ENCODE results near the gene MYO10. TPM values are rescaled to one million over a fixed set of nuclear protein-coding genes. Genes with fewer than 3 reads are reported as not detected.
A peak's percentile ranks its signal among the peaks of the same experiment; 100 is the strongest.

MYO10 gene
- total RNA-seq, 1 donor from 2014 or later, result 80.2 TPM

GRCh38 chr5:16929831-16930230, 6.3 kb downstream of the MYO10 start:
- no peak overlapping the region for H3K4me3 Mint-ChIP-seq (ENCODE audit: unreplicated experiment)
- no peaks in the 10 kb centered on the region for H3K27me3 ChIP-seq (ENCODE audit: insufficient read depth, low read length)
- H3K27me3 Mint-ChIP-seq (ENCODE audit: low read depth, unreplicated experiment), result no peaks in the 10 kb centered on the region
- no peak overlapping the region for H3K4me3 ChIP-seq (ENCODE audit: insufficient read depth, low read depth, low read length)
- H3K4me2 ChIP-seq (ENCODE audit: low read length), result peak overlapping the region; percentile 55
- H3K79me2 ChIP-seq (ENCODE audit: insufficient read depth, low read length), result peaks cover 99% of the 10 kb centered on the region
- peaks cover 91% of the 10 kb centered on the region for H4K20me1 ChIP-seq (ENCODE audit: insufficient read depth, low read length)
- H3K27ac Mint-ChIP-seq (ENCODE audit: unreplicated experiment), result peak overlapping the region; percentile 92
- no peaks in the 10 kb centered on the region for H3K9me3 ChIP-seq (ENCODE audit: insufficient read depth, low read depth, low read length)
- H3K4me1 Mint-ChIP-seq (ENCODE audit: low read depth, unreplicated experiment), result peaks cover 39% of the 10 kb centered on the region
- H3K36me3 Mint-ChIP-seq (ENCODE audit: low read depth, unreplicated experiment), result no peaks in the 10 kb centered on the region
- no peaks in the 10 kb centered on the region for H3K36me3 ChIP-seq (ENCODE audit: insufficient read depth, low read length)
- peaks cover 29% of the 10 kb centered on the region for H3K4me1 ChIP-seq (ENCODE audit: insufficient read depth, low read length)
- no peak overlapping the region for H3K27ac ChIP-seq (ENCODE audit: low read depth, low read length)
- FAIRE-seq (no peak), DNase-seq (ENCODE audit: low read depth) (no peak)
- no peak overlapping the region for H3K9ac ChIP-seq (ENCODE audit: low read length)
- TF ChIP-seq EZH2 (IDR thresholded peaks at IDR 0.05; ENCODE audit: insufficient read depth, low read length) (no peak), CTCF (IDR thresholded peaks at IDR 0.05; ENCODE audit: insufficient read depth, low read depth, low read length) (no peak)
- no peaks in the 10 kb centered on the region for H3K9me3 Mint-ChIP-seq (ENCODE audit: unreplicated experiment)
- H2AFZ ChIP-seq (ENCODE audit: low read depth, low read length), result no peak overlapping the region

- no peak overlapping the region for H3K27ac Mint-ChIP-seq (ENCODE audit: unreplicated experiment)
- no peak for DNase-seq (ENCODE audit: low read depth)
- no peaks in the 10 kb centered on the region for H3K27me3 ChIP-seq (ENCODE audit: insufficient read depth, low read length)
- no peaks in the 10 kb centered on the region for H3K9me3 ChIP-seq (ENCODE audit: insufficient read depth, low read depth, low read length)
- H3K79me2 ChIP-seq (ENCODE audit: insufficient read depth, low read length), result peaks cover 99% of the 10 kb centered on the region
- no peak for FAIRE-seq
- no peaks in the 10 kb centered on the region for H3K36me3 Mint-ChIP-seq (ENCODE audit: low read depth, unreplicated experiment)
- H3K4me3 ChIP-seq (ENCODE audit: insufficient read depth, low read depth, low read length), result no peak overlapping the region
- H4K20me1 ChIP-seq (ENCODE audit: insufficient read depth, low read length), result peaks cover 90% of the 10 kb centered on the region
- no peak overlapping the region for H3K4me3 Mint-ChIP-seq (ENCODE audit: unreplicated experiment)
- no peaks in the 10 kb centered on the region for H3K27me3 Mint-ChIP-seq (ENCODE audit: low read depth, unreplicated experiment)
- no peaks in the 10 kb centered on the region for H3K36me3 ChIP-seq (ENCODE audit: insufficient read depth, low read length)
- H3K4me1 ChIP-seq (ENCODE audit: insufficient read depth, low read length), result peaks cover 31% of the 10 kb centered on the region
- no peak overlapping the region for H3K27ac ChIP-seq (ENCODE audit: low read depth, low read length)
- no peaks in the 10 kb centered on the region for H3K9me3 Mint-ChIP-seq (ENCODE audit: unreplicated experiment)
- TF ChIP-seq CTCF (IDR thresholded peaks at IDR 0.05; ENCODE audit: insufficient read depth, low read depth, low read length) (no peak), EZH2 (IDR thresholded peaks at IDR 0.05; ENCODE audit: insufficient read depth, low read length) (no peak)
- H3K4me2 ChIP-seq (ENCODE audit: low read length), result no peak overlapping the region
- no peak overlapping the region for H3K9ac ChIP-seq (ENCODE audit: low read length)
- H2AFZ ChIP-seq (ENCODE audit: low read depth, low read length), result no peak overlapping the region
- peaks cover 39% of the 10 kb centered on the region for H3K4me1 Mint-ChIP-seq (ENCODE audit: low read depth, unreplicated experiment)
Measured at GRCh38 chr5:16929347-16929746, 6.7 kb downstream of the MYO10 start.

GRCh38 chr5:16927613-16928012, 8.5 kb downstream of the MYO10 start:
- Histone ChIP-seq H3K36me3 (ENCODE audit: insufficient read depth, low read length) (no peaks in the 10 kb centered on the region), H3K4me1 (ENCODE audit: insufficient read depth, low read length) (peaks cover 23% of the 10 kb centered on the region), H3K4me2 (ENCODE audit: low read length) (no peak overlapping the region), H4K20me1 (ENCODE audit: insufficient read depth, low read length) (peaks cover 88% of the 10 kb centered on the region), H3K27me3 (ENCODE audit: insufficient read depth, low read length) (no peaks in the 10 kb centered on the region), H3K9ac (ENCODE audit: low read length) (no peak overlapping the region), H3K27ac (ENCODE audit: low read depth, low read length) (no peak overlapping the region), H3K4me3 (ENCODE audit: insufficient read depth, low read depth, low read length) (no peak overlapping the region), H3K9me3 (ENCODE audit: insufficient read depth, low read depth, low read length) (no peaks in the 10 kb centered on the region), H3K79me2 (ENCODE audit: insufficient read depth, low read length) (peaks cover 98% of the 10 kb centered on the region), H2AFZ (ENCODE audit: low read depth, low read length) (no peak overlapping the region)
- FAIRE-seq, result no peak
- no peak for DNase-seq (ENCODE audit: low read depth)
- H3K9me3 Mint-ChIP-seq (ENCODE audit: unreplicated experiment), result no peaks in the 10 kb centered on the region
- H3K27ac Mint-ChIP-seq (ENCODE audit: unreplicated experiment), result no peak overlapping the region
- H3K4me1 Mint-ChIP-seq (ENCODE audit: low read depth, unreplicated experiment), result peaks cover 32% of the 10 kb centered on the region
- H3K4me3 Mint-ChIP-seq (ENCODE audit: unreplicated experiment), result no peak overlapping the region
- TF ChIP-seq EZH2 (IDR thresholded peaks at IDR 0.05; ENCODE audit: insufficient read depth, low read length), result no peak
- TF ChIP-seq CTCF (IDR thresholded peaks at IDR 0.05; ENCODE audit: insufficient read depth, low read depth, low read length), result no peak
- no peaks in the 10 kb centered on the region for H3K36me3 Mint-ChIP-seq (ENCODE audit: low read depth, unreplicated experiment)
- no peaks in the 10 kb centered on the region for H3K27me3 Mint-ChIP-seq (ENCODE audit: low read depth, unreplicated experiment)
